ENCODE measurements around the gene NVL.

- no peak for TF ChIP-seq CTCF (conservative IDR thresholded peaks at IDR 0.05; ENCODE audit: low read depth, low read length)
- no peak for TF ChIP-seq POLR2A (IDR thresholded peaks at IDR 0.05; ENCODE audit: low read depth, low read length)
- TF ChIP-seq USF2 (IDR thresholded peaks at IDR 0.05; ENCODE audit: low read depth, low read length) = no peak
These were observed 140.4 kb downstream of the NVL start for GRCh38 chr1:224189561-224189960.

All from IMR-90 (cell line).